GM23338 (cell line): ENCODE measurements around the gene SORCS3.

Experiments used
- CREB1 ChIP-seq: fragments of 250-450 bp; sonication (Bioruptor Pico); IDR thresholded peaks from 2 replicates; pipeline ENCODE4 v1.5.0; 2020; ENCODE audit warnings: low read depth, mild to moderate bottlenecking, moderate library complexity
- EZH2 ChIP-seq: fragments of 200-600 bp; sonication (generic); IDR thresholded peaks from one replicate; pipeline ENCODE4 v1.8.0; 2017; ENCODE audit warnings: antibody characterized with exemption, mild to moderate bottlenecking, low read depth; ENCODE audit not compliant: unreplicated experiment
- EZH2phosphoT487 ChIP-seq: fragments of 200-600 bp; sonication (generic); IDR thresholded peaks from one replicate; pipeline ENCODE4 v1.8.1; 2018; ENCODE audit warnings: antibody characterized with exemption; ENCODE audit not compliant: unreplicated experiment
- POLR2AphosphoS5 ChIP-seq: IDR thresholded peaks from 2 replicates; pipeline ENCODE4 v1.6.1; 2016; ENCODE audit warnings: antibody characterized with exemption, low read depth
- STAT1 ChIP-seq: IDR thresholded peaks from one replicate; pipeline ENCODE4 v1.6.1; 2016; ENCODE audit warnings: antibody characterized with exemption; ENCODE audit not compliant: unreplicated experiment
- ZNF331 ChIP-seq: fragments of 250-450 bp; sonication (Bioruptor Pico); IDR thresholded peaks from 2 replicates; pipeline ENCODE4 v1.5.0; 2020; ENCODE audit warnings: low read depth, mild to moderate bottlenecking, moderate library complexity
- TF ChIP-seq, protein P1 (sequence below), 2 experiments: fragments of 200-600 bp in 1 of 2; sonication (generic) in 1 of 2; conservative IDR thresholded peaks; 2 replicates each; pipeline versions ENCODE4 v1.5.1 to v1.6.1; 2016 to 2017; ENCODE audit warnings: antibody characterized with exemption in 2 of 2, low read depth in 2 of 2, mild to moderate bottlenecking in 2 of 2, moderate library complexity in 1 of 2
- TF ChIP-seq, protein P2 (sequence below): IDR thresholded peaks from one replicate; pipeline ENCODE4 v1.6.1; 2018; ENCODE audit warnings: antibody characterized with exemption; ENCODE audit not compliant: unreplicated experiment

DNA sequence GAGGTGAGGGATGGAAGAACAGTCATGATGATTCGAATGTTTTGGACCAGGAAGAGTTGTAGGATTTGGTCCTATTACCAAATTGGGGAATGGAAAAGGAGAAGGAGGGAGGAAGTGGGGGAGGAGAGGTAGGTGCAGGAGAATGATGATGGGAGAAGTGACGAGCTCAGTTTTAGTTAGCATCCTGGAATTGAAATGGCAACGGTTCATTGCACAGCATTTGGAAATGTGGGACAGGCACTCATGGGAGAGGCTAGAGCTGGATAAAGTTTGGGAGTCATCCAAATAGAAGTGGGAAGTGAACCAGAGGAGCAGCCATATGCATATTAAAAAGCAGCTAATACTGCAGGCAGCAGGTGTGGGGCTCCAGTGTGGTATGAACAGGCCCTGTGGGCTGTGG is 253.6 kb downstream of the SORCS3 start:
- no peak for TF ChIP-seq CREB1
- TF ChIP-seq, protein P1, sequence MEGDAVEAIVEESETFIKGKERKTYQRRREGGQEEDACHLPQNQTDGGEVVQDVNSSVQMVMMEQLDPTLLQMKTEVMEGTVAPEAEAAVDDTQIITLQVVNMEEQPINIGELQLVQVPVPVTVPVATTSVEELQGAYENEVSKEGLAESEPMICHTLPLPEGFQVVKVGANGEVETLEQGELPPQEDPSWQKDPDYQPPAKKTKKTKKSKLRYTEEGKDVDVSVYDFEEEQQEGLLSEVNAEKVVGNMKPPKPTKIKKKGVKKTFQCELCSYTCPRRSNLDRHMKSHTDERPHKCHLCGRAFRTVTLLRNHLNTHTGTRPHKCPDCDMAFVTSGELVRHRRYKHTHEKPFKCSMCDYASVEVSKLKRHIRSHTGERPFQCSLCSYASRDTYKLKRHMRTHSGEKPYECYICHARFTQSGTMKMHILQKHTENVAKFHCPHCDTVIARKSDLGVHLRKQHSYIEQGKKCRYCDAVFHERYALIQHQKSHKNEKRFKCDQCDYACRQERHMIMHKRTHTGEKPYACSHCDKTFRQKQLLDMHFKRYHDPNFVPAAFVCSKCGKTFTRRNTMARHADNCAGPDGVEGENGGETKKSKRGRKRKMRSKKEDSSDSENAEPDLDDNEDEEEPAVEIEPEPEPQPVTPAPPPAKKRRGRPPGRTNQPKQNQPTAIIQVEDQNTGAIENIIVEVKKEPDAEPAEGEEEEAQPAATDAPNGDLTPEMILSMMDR (conservative IDR thresholded peaks at IDR 0.05; ENCODE audit: low read depth in 2 of 2): no peak
- no peak for TF ChIP-seq POLR2AphosphoS5
- no peak for TF ChIP-seq EZH2
- TF ChIP-seq EZH2phosphoT487: no peak
- TF ChIP-seq, protein P2, sequence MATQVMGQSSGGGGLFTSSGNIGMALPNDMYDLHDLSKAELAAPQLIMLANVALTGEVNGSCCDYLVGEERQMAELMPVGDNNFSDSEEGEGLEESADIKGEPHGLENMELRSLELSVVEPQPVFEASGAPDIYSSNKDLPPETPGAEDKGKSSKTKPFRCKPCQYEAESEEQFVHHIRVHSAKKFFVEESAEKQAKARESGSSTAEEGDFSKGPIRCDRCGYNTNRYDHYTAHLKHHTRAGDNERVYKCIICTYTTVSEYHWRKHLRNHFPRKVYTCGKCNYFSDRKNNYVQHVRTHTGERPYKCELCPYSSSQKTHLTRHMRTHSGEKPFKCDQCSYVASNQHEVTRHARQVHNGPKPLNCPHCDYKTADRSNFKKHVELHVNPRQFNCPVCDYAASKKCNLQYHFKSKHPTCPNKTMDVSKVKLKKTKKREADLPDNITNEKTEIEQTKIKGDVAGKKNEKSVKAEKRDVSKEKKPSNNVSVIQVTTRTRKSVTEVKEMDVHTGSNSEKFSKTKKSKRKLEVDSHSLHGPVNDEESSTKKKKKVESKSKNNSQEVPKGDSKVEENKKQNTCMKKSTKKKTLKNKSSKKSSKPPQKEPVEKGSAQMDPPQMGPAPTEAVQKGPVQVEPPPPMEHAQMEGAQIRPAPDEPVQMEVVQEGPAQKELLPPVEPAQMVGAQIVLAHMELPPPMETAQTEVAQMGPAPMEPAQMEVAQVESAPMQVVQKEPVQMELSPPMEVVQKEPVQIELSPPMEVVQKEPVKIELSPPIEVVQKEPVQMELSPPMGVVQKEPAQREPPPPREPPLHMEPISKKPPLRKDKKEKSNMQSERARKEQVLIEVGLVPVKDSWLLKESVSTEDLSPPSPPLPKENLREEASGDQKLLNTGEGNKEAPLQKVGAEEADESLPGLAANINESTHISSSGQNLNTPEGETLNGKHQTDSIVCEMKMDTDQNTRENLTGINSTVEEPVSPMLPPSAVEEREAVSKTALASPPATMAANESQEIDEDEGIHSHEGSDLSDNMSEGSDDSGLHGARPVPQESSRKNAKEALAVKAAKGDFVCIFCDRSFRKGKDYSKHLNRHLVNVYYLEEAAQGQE: no peak
- no peak for TF ChIP-seq ZNF331 (CRISPR knock-in tag)
- TF ChIP-seq STAT1: no peak
